GM12801 (cell line): ENCODE measurements around the gene SULT4A1.

Source experiments
- TF ChIP-seq, protein P1 (sequence below): IDR thresholded peaks from one replicate; pipeline ENCODE4 v1.5.1; 2011; ENCODE audit warnings: control low read depth; ENCODE audit not compliant: insufficient read length; ENCODE audit errors: extremely low read depth

The SULT4A1 gene

GRCh38 chr22:43827926-43828724 lies 34.2 kb downstream of the SULT4A1 start:
- TF ChIP-seq, protein P1, sequence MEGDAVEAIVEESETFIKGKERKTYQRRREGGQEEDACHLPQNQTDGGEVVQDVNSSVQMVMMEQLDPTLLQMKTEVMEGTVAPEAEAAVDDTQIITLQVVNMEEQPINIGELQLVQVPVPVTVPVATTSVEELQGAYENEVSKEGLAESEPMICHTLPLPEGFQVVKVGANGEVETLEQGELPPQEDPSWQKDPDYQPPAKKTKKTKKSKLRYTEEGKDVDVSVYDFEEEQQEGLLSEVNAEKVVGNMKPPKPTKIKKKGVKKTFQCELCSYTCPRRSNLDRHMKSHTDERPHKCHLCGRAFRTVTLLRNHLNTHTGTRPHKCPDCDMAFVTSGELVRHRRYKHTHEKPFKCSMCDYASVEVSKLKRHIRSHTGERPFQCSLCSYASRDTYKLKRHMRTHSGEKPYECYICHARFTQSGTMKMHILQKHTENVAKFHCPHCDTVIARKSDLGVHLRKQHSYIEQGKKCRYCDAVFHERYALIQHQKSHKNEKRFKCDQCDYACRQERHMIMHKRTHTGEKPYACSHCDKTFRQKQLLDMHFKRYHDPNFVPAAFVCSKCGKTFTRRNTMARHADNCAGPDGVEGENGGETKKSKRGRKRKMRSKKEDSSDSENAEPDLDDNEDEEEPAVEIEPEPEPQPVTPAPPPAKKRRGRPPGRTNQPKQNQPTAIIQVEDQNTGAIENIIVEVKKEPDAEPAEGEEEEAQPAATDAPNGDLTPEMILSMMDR: no peak

GRCh38 chr22:43827003-43827735 lies 35.1 kb downstream of the SULT4A1 start:
- TF ChIP-seq, protein P1: no peak

GRCh38 chr22:43826142-43827002 lies 35.9 kb downstream of the SULT4A1 start:
- TF ChIP-seq, protein P1: no peak

- TF ChIP-seq, protein P1: no peak
Observed at GRCh38 chr22:43825651-43826050, 36.7 kb downstream of the SULT4A1 start.

GRCh38 chr22:43824724-43825420 lies 37.4 kb downstream of the SULT4A1 start:
- TF ChIP-seq, protein P1: no peak

GRCh38 chr22:43823911-43824665 lies 38.2 kb downstream of the SULT4A1 start:
- TF ChIP-seq, protein P1: no peak
